Stimulated activated CD4-positive, alpha-beta T cell treated with anti-CD3 and anti-CD28 coated beads, Interleukin-15, amount 100 ng/mL, for 48 hours (primary cell): ENCODE results near the gene ULK4.

Experiments used
- DNase-seq, 2 donors: peaks; one replicate each; pipeline ENCODE4 v3.0.0-alpha.2; 2020; ENCODE audit warnings: low read depth in 2 of 2

Gene ULK4

GRCh38 chr3:41198046-41198445 is 763.9 kb downstream of the ULK4 start:
- no peak for DNase-seq
